ENCODE results near the gene GIGYF1. TPM values are rescaled to one million over a fixed set of nuclear protein-coding genes. Genes with fewer than 3 reads are reported as not detected.
"Not testable (repeated sequence)": the region's sequence is repeated elsewhere in the genome, so short reads cannot be mapped to it uniquely, and the experiment has no call there.

GIGYF1 gene, protein sequence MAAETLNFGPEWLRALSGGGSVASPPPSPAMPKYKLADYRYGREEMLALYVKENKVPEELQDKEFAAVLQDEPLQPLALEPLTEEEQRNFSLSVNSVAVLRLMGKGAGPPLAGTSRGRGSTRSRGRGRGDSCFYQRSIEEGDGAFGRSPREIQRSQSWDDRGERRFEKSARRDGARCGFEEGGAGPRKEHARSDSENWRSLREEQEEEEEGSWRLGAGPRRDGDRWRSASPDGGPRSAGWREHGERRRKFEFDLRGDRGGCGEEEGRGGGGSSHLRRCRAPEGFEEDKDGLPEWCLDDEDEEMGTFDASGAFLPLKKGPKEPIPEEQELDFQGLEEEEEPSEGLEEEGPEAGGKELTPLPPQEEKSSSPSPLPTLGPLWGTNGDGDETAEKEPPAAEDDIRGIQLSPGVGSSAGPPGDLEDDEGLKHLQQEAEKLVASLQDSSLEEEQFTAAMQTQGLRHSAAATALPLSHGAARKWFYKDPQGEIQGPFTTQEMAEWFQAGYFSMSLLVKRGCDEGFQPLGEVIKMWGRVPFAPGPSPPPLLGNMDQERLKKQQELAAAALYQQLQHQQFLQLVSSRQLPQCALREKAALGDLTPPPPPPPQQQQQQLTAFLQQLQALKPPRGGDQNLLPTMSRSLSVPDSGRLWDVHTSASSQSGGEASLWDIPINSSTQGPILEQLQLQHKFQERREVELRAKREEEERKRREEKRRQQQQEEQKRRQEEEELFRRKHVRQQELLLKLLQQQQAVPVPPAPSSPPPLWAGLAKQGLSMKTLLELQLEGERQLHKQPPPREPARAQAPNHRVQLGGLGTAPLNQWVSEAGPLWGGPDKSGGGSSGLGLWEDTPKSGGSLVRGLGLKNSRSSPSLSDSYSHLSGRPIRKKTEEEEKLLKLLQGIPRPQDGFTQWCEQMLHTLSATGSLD (N-terminal part only)
- 10 to 100 TPM; 47.2 to 58.4 TPM for total RNA-seq

DNA sequence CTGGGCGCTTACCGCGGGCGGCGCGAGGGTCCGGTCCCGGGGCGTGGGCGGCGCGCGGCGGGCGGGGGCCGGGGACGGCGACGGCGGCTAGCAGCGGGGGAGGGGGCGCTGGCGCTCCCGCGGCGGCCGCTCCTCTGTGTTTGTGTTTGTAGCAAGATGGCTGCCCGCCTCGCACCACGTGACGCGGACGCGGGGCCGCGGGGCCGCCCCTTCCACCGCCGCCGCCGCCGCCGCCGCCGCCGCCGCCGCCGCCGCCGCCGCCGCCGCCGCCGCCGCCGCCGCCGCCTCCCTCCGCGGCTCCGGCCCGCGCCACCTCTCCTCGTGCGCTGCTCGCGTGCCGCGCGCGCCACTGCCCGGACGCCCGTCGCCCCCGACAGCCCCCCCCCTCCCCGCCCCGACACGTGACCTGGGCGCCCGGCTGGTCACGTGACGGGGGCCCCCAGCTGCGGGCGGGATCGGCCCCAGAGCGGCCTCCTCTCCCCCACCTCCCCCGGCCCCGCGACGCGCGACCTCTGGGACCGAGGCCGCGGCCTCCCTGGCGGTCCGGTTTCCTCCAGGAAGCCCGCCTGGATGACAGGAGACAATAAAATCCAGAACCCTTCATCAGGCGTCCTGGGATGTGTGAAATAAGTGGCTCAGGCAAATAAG is at the start of gene GIGYF1:
TSS of gene GIGYF1 (minus strand) at position 153 of the 648 bp plus-strand sequence. CDS start 6,012 bp downstream, outside the sequence.
- DNase-seq (ENCODE audit: low spot score in 2 of 2) (peak; percentile 66 to 79), ATAC-seq (peak; percentile 68 to 75)
- Mint-ChIP-seq H3K36me3 (peaks cover 10 to 14% of the 10 kb centered on the region in 2 donors), H3K27ac (peak within 1 kb of the TSS; percentile 93 to 99), H3K9me3 (no peaks in the 10 kb centered on the region)

DNA sequence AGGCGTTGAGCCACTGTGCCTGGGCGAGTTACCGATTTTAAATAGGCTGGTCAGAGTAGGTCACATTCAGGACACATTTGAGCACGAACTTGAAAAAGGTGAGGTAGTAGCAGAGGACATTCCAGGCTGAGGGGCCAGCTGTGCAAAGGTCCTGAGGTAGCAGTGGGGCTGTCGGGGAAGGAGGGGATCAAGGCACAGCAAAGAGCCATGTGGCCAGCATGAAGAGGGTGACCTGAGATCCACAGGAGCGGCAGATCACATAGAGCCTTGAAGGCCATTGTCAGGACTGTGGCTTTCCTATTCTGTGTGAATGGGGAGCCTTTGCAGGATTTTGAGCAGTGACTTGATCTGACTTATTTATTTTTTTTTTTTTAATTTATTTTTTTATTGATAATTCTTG is 45.9 kb upstream of the GIGYF1 start:
- Mint-ChIP-seq H3K27ac (no peak overlapping the region), H3K9me3 (peaks cover 0 to 4% of the 10 kb centered on the region in 2 donors), H3K36me3 (peaks cover 2 to 6% of the 10 kb centered on the region in 2 donors)
- ATAC-seq (no peak), DNase-seq (ENCODE audit: low spot score in 2 of 2) (no peak)

DNA sequence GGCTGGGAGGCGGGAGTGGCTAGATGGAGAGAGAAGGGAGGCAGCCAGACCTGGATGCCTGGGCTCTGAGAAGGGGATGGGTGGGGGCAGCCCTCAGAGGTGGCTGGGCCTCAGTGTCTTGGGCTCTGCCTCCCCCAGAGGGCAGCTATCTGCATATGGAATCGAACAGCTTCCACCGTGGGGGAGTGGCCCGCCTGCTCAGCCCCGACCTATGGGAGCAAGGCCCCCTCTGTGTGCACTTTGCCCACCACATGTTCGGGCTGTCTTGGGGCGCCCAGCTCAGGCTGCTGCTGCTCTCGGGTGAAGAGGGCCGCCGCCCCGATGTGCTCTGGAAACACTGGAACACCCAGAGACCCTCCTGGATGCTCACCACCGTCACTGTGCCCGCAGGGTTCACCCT is 42.6 kb upstream of the GIGYF1 start:
- no peak for DNase-seq (ENCODE audit: low spot score in 2 of 2)
- Mint-ChIP-seq H3K36me3 (no peaks in the 10 kb centered on the region), H3K27ac (no peak overlapping the region), H3K9me3 (no peaks in the 10 kb centered on the region)
- ATAC-seq: no peak

DNA sequence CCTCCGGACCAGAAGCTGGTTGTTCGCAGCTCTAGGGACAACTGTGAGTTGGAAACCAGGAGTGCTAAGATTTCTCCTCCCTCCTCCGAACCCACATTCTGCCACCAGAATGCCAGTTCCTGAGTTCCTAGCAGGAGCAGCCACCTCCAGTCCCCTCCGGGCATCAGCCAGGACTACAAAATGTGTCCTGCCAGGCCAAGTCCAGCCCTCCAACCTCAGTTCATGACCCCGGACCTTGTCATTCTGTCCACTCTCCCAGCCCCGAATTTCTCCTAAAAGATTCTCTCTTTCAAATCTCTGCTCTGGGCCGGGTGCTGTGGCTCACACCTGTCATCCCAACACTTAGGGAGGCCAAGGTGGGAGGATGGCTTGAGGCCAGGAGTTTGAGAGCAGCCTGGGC is 41.7 kb upstream of the GIGYF1 start:
- Mint-ChIP-seq H3K36me3 (no peaks in the 10 kb centered on the region), H3K9me3 (no peaks in the 10 kb centered on the region), H3K27ac (no peak overlapping the region)
- ATAC-seq (no peak), DNase-seq (ENCODE audit: low spot score in 2 of 2) (no peak)

DNA sequence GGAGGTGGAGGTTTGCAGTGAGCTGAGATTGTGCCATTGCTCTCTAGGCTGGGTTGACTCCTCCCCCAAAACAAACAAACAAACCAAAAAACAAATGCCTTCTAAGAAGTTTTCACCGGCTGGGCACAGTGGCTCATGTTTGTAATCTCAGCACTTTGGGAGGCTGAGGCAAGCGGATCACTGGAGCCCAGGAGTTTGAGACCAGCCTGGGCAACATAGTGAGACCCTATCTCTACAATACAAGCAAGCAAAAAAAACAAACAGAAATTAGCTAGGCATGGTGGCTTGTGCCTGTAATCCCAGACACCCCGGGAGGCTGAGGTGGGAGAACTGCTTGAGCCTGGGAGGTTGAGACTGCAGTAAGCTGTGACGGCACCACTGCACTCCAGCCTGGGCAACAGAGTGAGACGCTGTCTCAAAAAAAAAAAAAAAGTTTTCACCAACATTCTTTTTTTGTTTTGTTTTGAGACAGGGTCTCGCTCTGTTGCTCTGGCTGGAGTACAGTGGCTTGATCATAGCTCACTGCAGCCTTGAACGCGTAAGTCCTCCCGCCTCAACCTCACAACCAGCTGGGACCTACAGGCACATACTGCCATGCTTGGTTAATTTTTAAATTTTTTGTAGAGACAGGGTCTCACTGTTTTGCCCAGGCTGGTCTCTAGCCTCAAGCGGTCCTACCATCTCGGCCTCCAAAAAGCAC is 38.0 kb upstream of the GIGYF1 start:
- H3K9me3 Mint-ChIP-seq: no peaks in the 10 kb centered on the region
- no peaks in the 10 kb centered on the region for H3K36me3 Mint-ChIP-seq
- H3K27ac Mint-ChIP-seq: no peak overlapping the region
- ATAC-seq (no peak), DNase-seq (ENCODE audit: low spot score in 2 of 2) (no peak)

DNA sequence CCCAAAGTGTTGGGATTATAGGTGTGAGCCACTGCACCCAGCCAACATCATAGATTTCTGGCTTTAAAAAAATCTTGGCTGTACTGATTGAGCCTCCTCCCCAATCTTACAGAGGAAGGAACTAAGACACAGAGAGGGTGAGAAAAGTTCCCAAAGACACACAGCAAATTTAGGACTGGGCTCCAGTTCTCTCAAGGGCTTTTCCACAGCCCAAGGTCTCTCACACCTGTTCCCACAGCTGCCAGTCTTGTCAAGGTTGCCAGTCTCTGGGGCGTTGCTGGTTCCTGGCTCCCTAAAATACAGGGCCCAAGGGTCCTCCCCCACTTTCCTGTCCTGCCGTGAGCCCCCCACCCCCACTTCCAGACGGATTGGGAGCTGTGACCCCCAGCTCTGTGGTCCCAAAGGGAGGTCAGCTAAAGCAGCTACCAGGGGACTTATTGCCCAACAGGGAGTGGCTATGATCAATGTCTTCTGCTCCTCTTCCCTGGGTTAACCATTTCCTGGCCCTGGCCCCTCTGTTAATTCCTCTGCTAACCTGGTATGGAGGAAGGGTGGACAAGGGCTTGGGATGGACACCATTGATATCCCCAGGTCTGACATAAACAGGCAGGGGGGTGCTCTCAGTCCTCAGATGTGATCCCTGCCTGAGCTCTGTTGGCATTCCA is 36.2 kb upstream of the GIGYF1 start:
- no peak for ATAC-seq
- H3K36me3 Mint-ChIP-seq: no peaks in the 10 kb centered on the region

DNA sequence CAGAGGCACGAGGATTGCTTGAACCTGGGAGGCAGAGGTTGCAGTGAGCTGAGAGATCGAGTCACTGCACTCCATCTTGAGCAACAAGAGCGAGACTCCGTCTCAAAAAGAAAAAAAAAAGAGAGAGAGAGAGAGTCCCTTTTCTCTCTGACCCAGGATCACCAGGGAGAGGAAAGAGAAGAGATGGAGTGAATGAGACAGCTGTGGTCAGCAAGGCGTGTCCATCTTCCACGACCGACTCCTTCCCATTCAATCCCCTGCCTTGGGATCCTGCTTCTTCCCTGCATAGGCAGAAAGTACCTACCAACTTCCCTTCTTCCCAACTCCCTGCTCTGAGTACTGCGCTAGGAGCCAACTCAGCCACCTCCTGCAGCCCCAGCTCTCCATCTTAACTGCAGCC is 34.1 kb upstream of the GIGYF1 start:
- no peaks in the 10 kb centered on the region for H3K36me3 Mint-ChIP-seq
- H3K27ac Mint-ChIP-seq: no peak overlapping the region
- H3K9me3 Mint-ChIP-seq: no peaks in the 10 kb centered on the region
- DNase-seq (ENCODE audit: low spot score in 2 of 2): peak in 1 of 2 donors; percentile 0
- no peak for ATAC-seq

More for the DNA sequence above, 36.2 kb upstream of the GIGYF1 start:
- Mint-ChIP-seq H3K9me3 (no peaks in the 10 kb centered on the region), H3K27ac (no peak overlapping the region)
- no peak for DNase-seq (ENCODE audit: low spot score in 2 of 2)

DNA sequence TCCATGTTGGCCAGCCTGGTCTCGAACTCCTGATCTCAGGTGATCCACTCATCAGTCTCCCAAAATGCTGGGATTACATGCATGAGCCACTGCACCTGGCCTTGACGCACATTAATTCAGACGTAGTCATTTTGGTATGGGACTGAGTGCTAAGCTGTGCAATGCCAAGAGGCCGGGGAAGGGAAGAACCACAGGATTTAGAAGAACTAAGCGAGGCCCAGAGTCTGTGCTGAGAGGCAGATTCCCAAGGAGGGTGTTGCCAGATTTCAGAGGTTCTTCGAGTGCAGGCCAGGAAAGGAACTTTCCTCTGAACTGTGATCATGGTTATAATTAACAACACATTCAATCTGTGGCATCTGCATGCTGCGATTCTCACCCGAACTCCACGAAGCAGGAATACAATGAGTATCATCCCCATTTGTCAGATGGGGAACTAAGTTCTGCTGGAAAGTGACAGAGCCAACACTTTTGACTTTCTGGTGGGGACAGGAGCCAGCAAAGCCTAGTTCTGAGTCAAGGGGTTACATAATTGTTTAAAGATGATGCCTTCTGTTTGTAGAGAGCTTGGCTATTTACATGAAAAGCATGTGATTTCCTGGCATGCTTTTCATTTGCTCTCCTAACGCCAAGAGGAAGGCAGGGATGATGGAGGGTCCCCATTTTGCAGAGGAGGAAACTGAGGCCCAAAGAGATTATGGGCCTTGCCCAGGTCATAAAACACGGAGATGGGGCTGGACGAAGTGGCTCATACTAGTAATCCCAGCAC is 33.1 kb upstream of the GIGYF1 start:
- DNase-seq (ENCODE audit: low spot score in 2 of 2) (peak in 1 of 2 donors; percentile 1), ATAC-seq (no peak)
- Mint-ChIP-seq H3K27ac (peak overlapping the region in 1 of 2 donors; percentile 55), H3K9me3 (no peaks in the 10 kb centered on the region), H3K36me3 (no peaks in the 10 kb centered on the region)

DNA sequence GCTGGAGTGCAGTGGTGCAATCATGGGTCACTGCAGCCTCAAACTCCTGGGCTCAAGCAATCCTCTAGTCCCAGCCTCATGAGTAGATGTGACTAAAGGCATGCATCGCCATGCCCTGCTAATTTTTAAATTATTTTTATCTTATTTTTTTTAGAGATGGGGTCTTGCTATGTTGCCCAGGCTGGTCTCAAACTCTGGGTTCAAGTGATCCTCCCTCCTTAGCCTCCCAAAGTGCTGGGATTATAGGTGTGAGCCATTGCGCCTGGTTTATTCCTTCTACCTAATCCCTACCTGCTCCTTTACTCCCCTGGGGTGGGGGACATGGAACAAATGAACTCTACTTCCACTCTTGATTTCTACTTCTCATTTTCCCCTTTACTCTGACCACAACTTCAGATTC is 30.3 kb upstream of the GIGYF1 start:
- H3K36me3 Mint-ChIP-seq, H3K9me3 Mint-ChIP-seq, ATAC-seq, H3K27ac Mint-ChIP-seq: not testable (repeated sequence)
- DNase-seq (ENCODE audit: low spot score in 2 of 2): peak in 1 of 2 donors; percentile 2

DNA sequence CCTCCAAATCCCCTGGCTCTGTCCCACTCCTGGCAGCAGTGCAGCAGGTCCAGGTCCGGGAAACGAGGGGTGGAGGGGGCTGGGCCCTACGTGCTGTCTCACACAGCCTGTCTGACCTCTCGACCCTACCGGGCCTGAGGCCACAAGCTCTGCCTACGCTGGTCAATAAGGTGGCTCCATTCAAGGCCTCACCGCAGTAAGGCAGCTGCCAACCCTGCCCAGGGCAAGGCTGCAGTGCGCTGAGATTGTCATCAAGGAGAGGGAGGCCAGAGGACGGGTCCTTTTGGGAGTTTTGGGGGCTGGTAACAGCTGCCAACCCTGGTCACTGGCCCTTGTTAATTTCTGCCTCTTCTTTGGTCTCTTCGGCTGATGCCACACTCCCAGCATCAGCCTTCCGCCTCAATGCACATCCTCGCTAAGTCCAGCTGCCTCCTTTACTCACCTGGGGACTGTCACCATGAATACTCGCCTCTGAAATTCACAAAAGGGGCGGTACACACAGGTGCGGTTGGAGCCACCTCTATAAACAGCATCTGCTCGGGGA is 29.8 kb upstream of the GIGYF1 start:
- H3K36me3 Mint-ChIP-seq: peaks cover 0 to 7% of the 10 kb centered on the region in 2 donors
- peak in 1 of 2 donors; percentile 2 for DNase-seq (ENCODE audit: low spot score in 2 of 2)
- H3K27ac Mint-ChIP-seq: no peak overlapping the region
- no peak for ATAC-seq
- H3K9me3 Mint-ChIP-seq: no peaks in the 10 kb centered on the region

DNA sequence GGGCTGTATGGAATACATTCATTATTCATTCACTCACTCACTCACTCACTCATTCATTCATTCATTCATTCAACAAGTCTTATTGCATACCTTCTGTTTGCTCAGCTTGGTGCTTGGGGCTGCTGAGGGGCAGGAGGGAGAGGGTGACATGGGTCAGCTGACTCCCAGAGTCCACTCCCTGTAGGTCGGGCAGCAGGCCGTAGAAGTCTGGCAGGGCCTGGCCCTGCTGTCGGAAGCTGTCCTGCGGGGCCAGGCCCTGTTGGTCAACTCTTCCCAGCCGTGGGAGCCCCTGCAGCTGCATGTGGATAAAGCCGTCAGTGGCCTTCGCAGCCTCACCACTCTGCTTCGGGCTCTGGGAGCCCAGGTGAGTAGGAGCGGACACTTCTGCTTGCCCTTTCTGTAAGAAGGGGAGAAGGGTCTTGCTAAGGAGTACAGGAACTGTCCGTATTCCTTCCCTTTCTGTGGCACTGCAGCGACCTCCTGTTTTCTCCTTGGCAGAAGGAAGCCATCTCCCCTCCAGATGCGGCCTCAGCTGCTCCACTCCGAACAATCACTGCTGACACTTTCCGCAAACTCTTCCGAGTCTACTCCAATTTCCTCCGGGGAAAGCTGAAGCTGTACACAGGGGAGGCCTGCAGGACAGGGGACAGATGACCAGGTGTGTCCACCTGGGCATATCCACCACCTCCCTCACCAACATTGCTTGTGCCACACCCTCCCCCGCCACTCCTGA is 28.6 kb upstream of the GIGYF1 start:
- Mint-ChIP-seq H3K36me3 (peaks cover 0 to 13% of the 10 kb centered on the region in 2 donors), H3K27ac (no peak overlapping the region), H3K9me3 (no peaks in the 10 kb centered on the region)
- no peak for ATAC-seq
- DNase-seq (ENCODE audit: low spot score in 2 of 2): peak in 1 of 2 donors; percentile 1

DNA sequence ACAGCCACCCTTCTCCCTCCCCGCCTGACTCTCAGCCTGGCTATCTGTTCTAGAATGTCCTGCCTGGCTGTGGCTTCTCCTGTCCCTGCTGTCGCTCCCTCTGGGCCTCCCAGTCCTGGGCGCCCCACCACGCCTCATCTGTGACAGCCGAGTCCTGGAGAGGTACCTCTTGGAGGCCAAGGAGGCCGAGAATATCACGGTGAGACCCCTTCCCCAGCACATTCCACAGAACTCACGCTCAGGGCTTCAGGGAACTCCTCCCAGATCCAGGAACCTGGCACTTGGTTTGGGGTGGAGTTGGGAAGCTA is 27.4 kb upstream of the GIGYF1 start:
- H3K36me3 Mint-ChIP-seq: peaks cover 0 to 13% of the 10 kb centered on the region in 2 donors
- DNase-seq (ENCODE audit: low spot score in 2 of 2) (peak in 1 of 2 donors; percentile 1), ATAC-seq (no peak)
- H3K27ac Mint-ChIP-seq: no peak overlapping the region
- H3K9me3 Mint-ChIP-seq: no peaks in the 10 kb centered on the region

DNA sequence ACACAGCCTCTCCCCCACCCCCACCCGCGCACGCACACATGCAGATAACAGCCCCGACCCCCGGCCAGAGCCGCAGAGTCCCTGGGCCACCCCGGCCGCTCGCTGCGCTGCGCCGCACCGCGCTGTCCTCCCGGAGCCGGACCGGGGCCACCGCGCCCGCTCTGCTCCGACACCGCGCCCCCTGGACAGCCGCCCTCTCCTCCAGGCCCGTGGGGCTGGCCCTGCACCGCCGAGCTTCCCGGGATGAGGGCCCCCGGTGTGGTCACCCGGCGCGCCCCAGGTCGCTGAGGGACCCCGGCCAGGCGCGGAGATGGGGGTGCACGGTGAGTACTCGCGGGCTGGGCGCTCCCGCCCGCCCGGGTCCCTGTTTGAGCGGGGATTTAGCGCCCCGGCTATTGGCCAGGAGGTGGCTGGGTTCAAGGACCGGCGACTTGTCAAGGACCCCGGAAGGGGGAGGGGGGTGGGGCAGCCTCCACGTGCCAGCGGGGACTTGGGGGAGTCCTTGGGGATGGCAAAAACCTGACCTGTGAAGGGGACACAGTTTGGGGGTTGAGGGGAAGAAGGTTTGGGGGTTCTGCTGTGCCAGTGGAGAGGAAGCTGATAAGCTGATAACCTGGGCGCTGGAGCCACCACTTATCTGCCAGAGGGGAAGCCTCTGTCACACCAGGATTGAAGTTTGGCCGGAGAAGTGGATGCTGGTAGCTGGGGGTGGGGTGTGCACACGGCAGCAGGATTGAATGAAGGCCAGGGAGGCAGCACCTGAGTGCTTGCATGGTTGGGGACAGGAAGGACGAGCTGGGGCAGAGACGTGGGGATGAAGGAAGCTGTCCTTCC is 26.8 kb upstream of the GIGYF1 start:
- H3K36me3 Mint-ChIP-seq: peaks cover 0 to 13% of the 10 kb centered on the region in 2 donors
- ATAC-seq (no peak), DNase-seq (ENCODE audit: low spot score in 2 of 2) (peak in 1 of 2 donors; percentile 2)
- no peaks in the 10 kb centered on the region for H3K9me3 Mint-ChIP-seq
- H3K27ac Mint-ChIP-seq: no peak overlapping the region

DNA sequence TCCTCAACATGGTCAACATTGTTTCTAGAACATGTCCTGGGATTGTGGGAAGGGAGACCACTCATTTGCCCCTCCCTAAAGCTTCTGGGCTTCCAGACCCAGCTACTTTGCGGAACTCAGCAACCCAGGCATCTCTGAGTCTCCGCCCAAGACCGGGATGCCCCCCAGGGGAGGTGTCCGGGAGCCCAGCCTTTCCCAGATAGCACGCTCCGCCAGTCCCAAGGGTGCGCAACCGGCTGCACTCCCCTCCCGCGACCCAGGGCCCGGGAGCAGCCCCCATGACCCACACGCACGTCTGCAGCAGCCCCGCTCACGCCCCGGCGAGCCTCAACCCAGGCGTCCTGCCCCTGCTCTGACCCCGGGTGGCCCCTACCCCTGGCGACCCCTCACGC is 26.2 kb upstream of the GIGYF1 start, which contains the start of gene EPO:
TSS of gene EPO (plus strand) at position 190 of the 392 bp plus-strand sequence. CDS start 513 bp downstream, outside the sequence.
- Mint-ChIP-seq H3K9me3 (no peaks in the 10 kb centered on the region), H3K27ac (no peak within 1 kb of the TSS), H3K36me3 (peaks cover 0 to 13% of the 10 kb centered on the region in 2 donors)
- DNase-seq (ENCODE audit: low spot score in 2 of 2) (peak in 1 of 2 donors; percentile 1), ATAC-seq (no peak)
